HEK293T (cell line): ENCODE measurements around the gene DERL3.

Source experiments
- ARNT ChIP-seq: fragments of 450-650 bp; IDR thresholded peaks from 2 replicates; pipeline ENCODE4 v1.6.1; 2017; ENCODE audit warnings: mild to moderate bottlenecking
- BHLHE40 ChIP-seq: fragments of 450-650 bp; IDR thresholded peaks from 2 replicates; pipeline ENCODE4 v1.6.1; 2016; ENCODE audit warnings: mild to moderate bottlenecking, moderate library complexity, borderline replicate concordance
- CTBP1 ChIP-seq: fragments of 450-650 bp; IDR thresholded peaks from 2 replicates; pipeline ENCODE4 v1.6.1; 2016; ENCODE audit warnings: borderline replicate concordance
- ELF4 ChIP-seq: fragments of 450-650 bp; IDR thresholded peaks from 2 replicates; pipeline ENCODE4 v1.6.1; 2017; ENCODE audit warnings: antibody characterized with exemption
- FOXA1 ChIP-seq: fragments of 450-650 bp; IDR thresholded peaks from 2 replicates; pipeline ENCODE4 v1.6.1; 2016; ENCODE audit warnings: mild to moderate bottlenecking
- FOXK2 ChIP-seq: fragments of 450-650 bp; IDR thresholded peaks from 2 replicates; pipeline ENCODE4 v1.6.1; 2016; ENCODE audit warnings: mild to moderate bottlenecking
- FOXM1 ChIP-seq: fragments of 450-650 bp; IDR thresholded peaks from 2 replicates; pipeline ENCODE4 v1.6.1; 2017; ENCODE audit warnings: mild to moderate bottlenecking, borderline replicate concordance
- HDGF ChIP-seq: fragments of 450-650 bp; IDR thresholded peaks from 2 replicates; pipeline ENCODE4 v1.6.1; 2017; ENCODE audit warnings: antibody characterized with exemption, borderline replicate concordance
- NFRKB ChIP-seq: fragments of 450-650 bp; IDR thresholded peaks from 2 replicates; pipeline ENCODE4 v1.6.1; 2016; ENCODE audit warnings: mild to moderate bottlenecking, moderate library complexity
- SP1 ChIP-seq: fragments of 450-650 bp; IDR thresholded peaks from 2 replicates; pipeline ENCODE4 v1.6.1; 2017
- SUZ12 ChIP-seq: fragments of 450-650 bp; IDR thresholded peaks from 2 replicates; pipeline ENCODE4 v1.6.1; 2016; ENCODE audit warnings: mild to moderate bottlenecking
- TARDBP ChIP-seq: fragments of 450-650 bp; IDR thresholded peaks from 2 replicates; pipeline ENCODE4 v1.6.1; 2016
- ZNF384 ChIP-seq: fragments of 450-650 bp; IDR thresholded peaks from 2 replicates; pipeline ENCODE4 v1.6.1; 2016
- TF ChIP-seq, protein P1 (sequence below): fragments of 450-650 bp; IDR thresholded peaks from 2 replicates; pipeline ENCODE4 v1.6.1; 2016

DNA sequence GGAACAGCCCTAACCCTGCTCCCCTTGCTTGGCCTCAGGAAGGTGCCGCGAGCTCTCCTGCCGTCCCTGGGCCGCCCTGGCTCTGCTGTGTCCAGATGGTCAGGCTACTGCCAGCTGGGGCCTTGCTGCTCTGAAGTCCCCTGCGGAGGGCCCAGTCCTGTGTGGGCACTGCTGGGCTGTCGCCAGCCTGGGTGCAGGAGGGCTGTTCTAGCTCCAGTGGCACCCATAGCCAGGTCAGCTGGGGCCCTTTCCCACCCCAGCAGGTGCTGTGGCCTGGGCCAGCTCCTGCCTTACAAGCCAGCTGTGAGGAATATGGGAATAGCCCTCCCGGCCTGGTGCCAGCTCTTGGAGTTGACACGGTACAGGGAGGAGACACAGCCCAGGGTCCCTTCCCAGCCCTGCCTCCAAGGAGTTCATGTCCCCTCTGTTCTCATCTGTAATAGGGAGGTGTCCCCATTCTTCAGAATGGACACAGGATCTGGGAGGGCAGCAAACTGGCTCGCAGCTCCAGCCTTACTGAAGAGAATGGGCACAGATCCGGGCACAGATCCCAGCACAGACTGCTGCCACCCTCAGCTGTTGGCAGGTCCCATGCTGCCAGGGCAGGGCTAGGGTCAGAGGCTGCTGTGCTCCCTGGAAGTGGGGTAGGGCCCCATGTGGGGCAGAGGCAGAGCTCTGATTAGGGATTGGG is 3.9 kb downstream of the DERL3 start:
- TF ChIP-seq BHLHE40 (no peak), SP1 (no peak), TARDBP (no peak), FOXK2 (no peak), ELF4 (no peak), SUZ12 (no peak), FOXA1 (no peak), CTBP1 (no peak), ARNT (no peak), FOXM1 (no peak), HDGF (no peak), NFRKB (no peak), ZNF384 (no peak)
- TF ChIP-seq, protein P1, sequence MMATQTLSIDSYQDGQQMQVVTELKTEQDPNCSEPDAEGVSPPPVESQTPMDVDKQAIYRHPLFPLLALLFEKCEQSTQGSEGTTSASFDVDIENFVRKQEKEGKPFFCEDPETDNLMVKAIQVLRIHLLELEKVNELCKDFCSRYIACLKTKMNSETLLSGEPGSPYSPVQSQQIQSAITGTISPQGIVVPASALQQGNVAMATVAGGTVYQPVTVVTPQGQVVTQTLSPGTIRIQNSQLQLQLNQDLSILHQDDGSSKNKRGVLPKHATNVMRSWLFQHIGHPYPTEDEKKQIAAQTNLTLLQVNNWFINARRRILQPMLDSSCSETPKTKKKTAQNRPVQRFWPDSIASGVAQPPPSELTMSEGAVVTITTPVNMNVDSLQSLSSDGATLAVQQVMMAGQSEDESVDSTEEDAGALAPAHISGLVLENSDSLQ = no peak
